ENCODE results near the gene ZP1. TPM values are rescaled to one million over a fixed set of nuclear protein-coding genes. Genes with fewer than 3 reads are reported as not detected.

The ZP1 gene
- total and polyA plus RNA-seq, 4 donors: 0.04 TPM; not detected in 3

GRCh38 chr11:60851327-60852104 is 15.8 kb upstream of the ZP1 start:
- no peak overlapping the region for H3K27ac ChIP-seq (ENCODE audit: low read depth in 1 of 2, low read length in 1 of 2)
- no peak for TF ChIP-seq CTCF (IDR thresholded peaks at IDR 0.05; ENCODE audit: control extremely low read depth, extremely low read depth)
- H3K9me3 ChIP-seq (ENCODE audit: control insufficient read depth in 4 of 4, insufficient read depth in 3 of 4, low read length in 3 of 4): peaks cover 0 to 3% (median 0%) of the 10 kb centered on the region in 4 donors
- H3K27me3 ChIP-seq (ENCODE audit: control insufficient read depth in 3 of 3, insufficient read depth in 3 of 3, low read length in 2 of 3): peaks cover 0 to 31% (median 9%) of the 10 kb centered on the region in 3 donors
- DNase-seq: no peak
- H3K4me1 ChIP-seq (ENCODE audit: control insufficient read depth in 5 of 5, insufficient read depth in 5 of 5, low read length in 5 of 5): no peaks in the 10 kb centered on the region
- peaks cover 2 to 30% (median 13%) of the 10 kb centered on the region in 4 donors for H3K36me3 ChIP-seq (ENCODE audit: control insufficient read depth in 4 of 4, insufficient read depth in 4 of 4, low read length in 4 of 4)
- 92 to 94% methylated on average over 17 of the region's 17 CpGs for WGBS, 2 donors
- no peak for ATAC-seq (ENCODE audit: insufficient read depth, low FRiP score)
- no peak overlapping the region for H3K4me3 ChIP-seq
- H3K9ac ChIP-seq (ENCODE audit: insufficient read depth in 1 of 2, low read length in 2 of 2): no peak overlapping the region

DNA sequence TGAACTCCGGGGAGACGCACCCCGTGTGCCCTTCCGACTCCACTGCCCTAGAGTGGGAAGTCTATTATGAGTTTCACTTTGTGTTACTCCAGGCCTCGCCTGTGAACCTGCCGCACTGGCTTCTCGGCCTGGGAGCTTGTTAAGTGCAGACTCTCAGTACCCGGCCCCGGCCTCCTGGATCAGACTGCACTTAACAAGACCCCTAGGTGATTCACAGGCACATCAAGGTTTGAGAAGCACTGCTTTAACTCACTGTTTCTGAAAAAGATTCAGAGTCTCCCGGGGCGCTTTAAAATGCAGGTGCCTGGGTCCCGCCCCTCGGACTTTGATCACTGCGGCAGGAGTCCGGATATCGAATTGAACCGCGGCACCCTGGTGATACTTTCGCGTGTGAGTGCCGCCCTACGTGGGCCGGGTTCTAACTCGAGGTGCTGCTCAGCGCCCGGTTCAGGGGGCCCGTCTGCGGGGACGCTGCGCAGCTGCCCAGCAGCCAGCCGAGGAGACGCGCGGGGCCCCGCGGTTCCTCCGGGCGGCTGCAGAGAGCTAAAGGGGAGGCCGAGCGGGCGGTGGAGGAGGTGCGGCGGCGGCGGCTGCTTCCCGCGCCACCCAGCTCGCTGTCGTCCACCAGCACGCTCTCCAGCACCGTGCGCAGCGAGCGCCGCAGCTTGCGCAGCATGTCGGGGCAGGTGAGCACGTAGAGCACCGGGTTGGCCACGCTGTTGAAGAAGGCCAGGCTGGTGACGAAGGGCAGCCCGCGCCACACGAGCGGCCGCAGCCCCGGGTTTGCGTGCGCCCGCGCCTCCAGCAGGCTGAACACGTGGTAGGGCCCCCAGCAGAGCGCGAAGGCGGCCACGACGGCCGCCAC is 15.0 kb upstream of the ZP1 start:
- Histone ChIP-seq H3K27ac (ENCODE audit: low read depth in 1 of 2, low read length in 1 of 2) (no peak overlapping the region), H3K9me3 (ENCODE audit: control insufficient read depth in 4 of 4, insufficient read depth in 3 of 4, low read length in 3 of 4) (peaks cover 0 to 3% (median 0%) of the 10 kb centered on the region in 4 donors), H3K9ac (ENCODE audit: insufficient read depth in 1 of 2, low read length in 2 of 2) (no peak overlapping the region), H3K4me1 (ENCODE audit: control insufficient read depth in 5 of 5, insufficient read depth in 5 of 5, low read length in 5 of 5) (no peaks in the 10 kb centered on the region), H3K36me3 (ENCODE audit: control insufficient read depth in 4 of 4, insufficient read depth in 4 of 4, low read length in 4 of 4) (peaks cover 2 to 30% (median 13%) of the 10 kb centered on the region in 4 donors), H3K4me3 (no peak overlapping the region), H3K27me3 (ENCODE audit: control insufficient read depth in 3 of 3, insufficient read depth in 3 of 3, low read length in 2 of 3) (peaks cover 0 to 31% (median 9%) of the 10 kb centered on the region in 3 donors)
- ATAC-seq (ENCODE audit: insufficient read depth, low FRiP score): no peak
- peak in 2 of 3 donors; percentile 19 to 31 for DNase-seq
- WGBS, 2 donors: 69 to 75% methylated on average over 78 of the region's 78 CpGs
- TF ChIP-seq CTCF (IDR thresholded peaks at IDR 0.05; ENCODE audit: control extremely low read depth, extremely low read depth): no peak

DNA sequence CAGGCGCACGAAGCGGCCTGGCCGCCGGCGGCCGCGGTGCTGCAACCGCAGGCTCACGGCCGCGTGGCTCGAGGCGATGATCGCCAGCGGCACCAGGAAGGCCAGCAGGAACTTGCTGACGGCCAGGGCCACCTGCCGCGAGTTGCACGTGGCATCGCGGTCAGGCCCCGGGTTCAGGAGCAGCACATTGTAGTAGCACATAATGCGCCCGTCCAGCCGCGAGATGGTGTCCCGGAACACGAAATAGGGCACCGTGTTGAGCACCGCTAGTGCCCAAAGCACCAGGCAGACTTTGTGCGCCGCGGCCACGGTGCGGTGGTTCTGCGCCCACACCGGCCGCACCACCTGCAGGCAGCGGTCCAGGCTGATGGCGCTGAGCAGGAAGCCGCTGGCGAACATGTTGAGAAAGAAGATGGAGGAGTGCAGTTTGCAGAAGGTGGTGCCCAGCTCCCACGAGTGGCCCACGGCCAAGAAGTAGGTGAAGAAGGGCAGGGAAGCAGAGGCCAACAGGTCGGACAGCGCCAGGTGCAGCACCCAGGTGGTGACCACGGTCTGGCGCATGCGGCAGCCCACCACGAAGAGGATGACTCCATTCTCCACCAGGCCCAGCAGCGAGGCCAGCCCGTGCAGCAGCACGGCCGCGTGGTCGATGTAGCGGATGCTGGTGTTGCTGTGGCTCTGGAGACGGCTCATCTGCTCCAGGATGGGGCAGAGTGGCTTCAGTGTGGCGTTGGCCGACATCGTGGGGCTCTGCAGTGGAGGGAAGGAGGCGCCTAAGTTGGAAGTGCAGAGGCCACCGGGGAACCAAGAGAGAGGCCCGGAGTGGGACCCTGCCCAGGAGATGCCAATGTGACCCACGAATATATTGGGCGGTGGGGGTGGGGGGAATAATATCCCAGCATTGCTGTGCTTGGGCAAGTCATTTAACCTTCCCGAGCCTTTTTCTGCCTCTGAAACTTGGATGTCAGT is 14.1 kb upstream of the ZP1 start:
- H3K9ac ChIP-seq (ENCODE audit: insufficient read depth in 1 of 2, low read length in 2 of 2): no peak overlapping the region
- no peaks in the 10 kb centered on the region for H3K4me1 ChIP-seq (ENCODE audit: control insufficient read depth in 5 of 5, insufficient read depth in 5 of 5, low read length in 5 of 5)
- DNase-seq (no peak), ATAC-seq (ENCODE audit: insufficient read depth, low FRiP score) (no peak)
- no peak for TF ChIP-seq CTCF (IDR thresholded peaks at IDR 0.05; ENCODE audit: control extremely low read depth, extremely low read depth)
- peaks cover 2 to 25% (median 13%) of the 10 kb centered on the region in 4 donors for H3K36me3 ChIP-seq (ENCODE audit: control insufficient read depth in 4 of 4, insufficient read depth in 4 of 4, low read length in 4 of 4)
- H3K9me3 ChIP-seq (ENCODE audit: control insufficient read depth in 4 of 4, insufficient read depth in 3 of 4, low read length in 3 of 4): peaks cover 0 to 3% (median 0%) of the 10 kb centered on the region in 4 donors
- peaks cover 0 to 31% (median 9%) of the 10 kb centered on the region in 3 donors for H3K27me3 ChIP-seq (ENCODE audit: control insufficient read depth in 3 of 3, insufficient read depth in 3 of 3, low read length in 2 of 3)
- H3K4me3 ChIP-seq: no peak overlapping the region
- WGBS, 2 donors: 88 to 90% methylated on average over 68 of the region's 68 CpGs
- H3K27ac ChIP-seq (ENCODE audit: low read depth in 1 of 2, low read length in 1 of 2): no peak overlapping the region

Measured in lung (tissue), 12 donors.